Measurements from ENCODE around the gene SEPTIN10.

GRCh38 chr2:109644571-109645275 is 31.0 kb upstream of the SEPTIN10 start:
- TF ChIP-seq SUZ12 (IDR thresholded peaks at IDR 0.05; ENCODE audit: extremely low read depth, insufficient read depth, insufficient read length) = no peak
- no peak for TF ChIP-seq YY1 (IDR thresholded peaks at IDR 0.05; ENCODE audit: insufficient read depth, insufficient read length)
- TF ChIP-seq ZNF274 (IDR thresholded peaks at IDR 0.05; ENCODE audit: low read depth, low read length) = no peak

Data from NT2/D1 (cell line).